Measurements from ENCODE around the gene FREM2. TPM values are rescaled to one million over a fixed set of nuclear protein-coding genes. Genes with fewer than 3 reads are reported as not detected.
A peak's percentile ranks its signal among the peaks of the same experiment; 100 is the strongest.

FREM2 gene
- 4.8 TPM for total RNA-seq (ENCODE audit: insufficient read depth, low replicate concordance)

DNA sequence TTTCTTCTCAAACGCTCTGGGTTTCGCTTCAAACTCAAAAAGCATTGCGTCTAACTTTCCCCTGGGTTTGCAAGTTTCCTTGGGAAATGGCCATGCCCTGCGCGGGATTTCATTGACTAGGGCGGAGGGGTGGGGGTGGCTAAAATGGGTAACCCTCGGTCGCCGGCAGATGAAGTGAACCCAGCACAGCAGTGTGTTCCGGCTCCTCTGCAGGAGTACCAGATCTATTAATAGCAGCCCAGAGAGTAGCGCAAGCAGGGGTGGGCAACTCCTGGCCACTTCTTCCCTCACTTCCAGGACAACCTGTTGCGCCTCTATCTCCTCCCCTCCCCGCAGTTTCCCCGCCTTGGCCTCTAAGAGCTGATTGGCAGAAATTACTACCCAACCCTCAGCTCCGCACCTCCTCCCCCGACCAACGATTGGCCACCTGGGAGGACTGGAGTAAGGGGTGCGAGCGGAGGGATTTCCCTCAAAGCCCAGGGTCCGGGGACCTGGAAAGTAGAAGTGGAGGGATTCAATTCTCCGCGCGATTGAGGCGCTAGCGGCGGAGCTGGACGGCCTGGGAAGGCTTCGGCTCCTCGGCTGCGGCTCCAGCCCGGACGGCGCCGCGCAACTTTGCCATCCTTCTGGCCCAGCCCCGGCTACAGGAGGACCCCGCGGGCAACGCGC, at the start of gene FREM2:
TSS of gene FREM2 (plus strand) at position 501 of the 669 bp plus-strand sequence. CDS start 268 bp downstream, outside the sequence.
- peak; percentile 87 for DNase-seq (ENCODE audit: low spot score)

- DNase-seq (ENCODE audit: low spot score): no peak
Measured at GRCh38 chr13:38637576-38637975, 49.3 kb upstream of the FREM2 start.

DNA sequence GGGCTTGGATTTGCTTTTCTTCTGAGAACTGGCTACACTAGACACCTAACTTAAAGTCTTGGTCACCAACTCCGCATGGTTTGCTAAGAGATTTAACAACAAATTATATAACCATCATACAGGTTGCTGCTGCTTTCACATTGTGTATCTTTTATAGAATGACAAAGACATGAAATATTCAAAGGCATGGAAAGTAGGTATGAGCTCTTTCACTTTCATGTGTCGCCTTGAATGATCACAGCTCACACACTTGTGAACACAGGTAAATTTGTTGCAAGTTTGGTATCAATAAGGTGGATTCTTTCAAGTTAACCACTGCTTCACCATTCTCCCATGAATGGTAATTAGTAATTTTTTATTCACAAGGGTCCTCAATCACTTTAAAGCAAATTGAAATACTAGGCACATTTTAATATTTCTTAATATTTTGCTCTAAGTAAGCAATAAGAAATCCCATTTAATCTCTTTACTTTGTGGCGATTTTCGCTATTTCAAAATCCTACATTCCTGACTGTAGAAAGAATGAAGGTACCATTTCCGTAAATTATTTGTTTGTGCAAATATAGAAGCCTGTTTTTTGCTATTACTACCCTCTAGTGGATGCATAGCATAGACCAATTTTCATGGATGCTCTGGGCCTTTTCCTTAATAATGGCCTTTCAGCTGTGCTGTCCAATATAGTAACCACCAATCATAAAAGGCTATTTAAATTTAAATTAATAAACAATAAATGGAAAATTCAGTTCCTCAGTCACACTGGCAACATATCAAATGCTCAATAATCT, 45.5 kb upstream of the FREM2 start:
- no peak for DNase-seq (ENCODE audit: low spot score)

- no peak for DNase-seq (ENCODE audit: low spot score)
Measured at GRCh38 chr13:38647312-38647711, 39.6 kb upstream of the FREM2 start.

- no peak for DNase-seq (ENCODE audit: low spot score)
Measured at GRCh38 chr13:38648912-38649311, 38.0 kb upstream of the FREM2 start.

DNA sequence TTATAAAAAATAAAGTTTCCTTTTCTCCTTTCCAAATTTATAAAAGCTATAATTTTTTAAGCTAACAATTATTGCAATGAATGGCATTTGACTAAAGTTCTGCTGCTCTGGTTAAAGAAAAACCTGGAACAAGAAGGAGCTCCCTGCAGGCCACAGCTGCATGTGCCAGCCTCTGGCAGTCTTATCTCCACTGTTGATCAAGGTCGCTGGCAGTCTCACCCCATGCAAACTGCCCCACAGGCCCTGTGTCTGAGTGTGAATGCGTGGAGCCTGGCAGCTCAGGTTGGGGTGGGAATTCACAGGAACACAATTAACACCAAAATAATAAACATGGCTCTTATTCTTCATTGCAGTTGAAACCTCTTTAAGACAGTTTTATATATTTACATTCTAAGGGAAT, 30.2 kb upstream of the FREM2 start:
- no peak for DNase-seq (ENCODE audit: low spot score)

DNA sequence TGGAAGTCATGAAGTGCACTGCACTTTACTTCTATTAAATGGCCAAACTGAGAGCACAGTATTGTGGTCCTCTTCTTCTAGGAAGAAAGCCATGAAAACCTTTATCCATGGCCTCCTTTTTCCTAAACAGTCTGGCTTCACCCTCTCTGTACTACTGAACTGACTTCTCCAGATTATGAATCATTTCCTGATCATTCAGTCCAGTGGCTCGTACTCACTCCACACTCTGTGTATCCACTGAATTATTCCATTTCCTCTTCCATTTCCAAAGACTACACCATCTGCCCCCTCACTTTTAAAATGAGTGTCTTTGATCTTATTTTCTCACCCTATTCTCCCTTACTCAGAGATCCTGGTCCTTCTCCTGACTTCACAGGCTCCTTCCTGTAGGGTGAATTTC, 29.7 kb upstream of the FREM2 start:
- no peak for DNase-seq (ENCODE audit: low spot score)

- DNase-seq (ENCODE audit: low spot score): peak; percentile 84
Measured at GRCh38 chr13:38658906-38659305, 28.0 kb upstream of the FREM2 start.

GRCh38 chr13:38661010-38661675, 25.7 kb upstream of the FREM2 start:
- peak; percentile 44 for DNase-seq (ENCODE audit: low spot score)

GRCh38 chr13:38662362-38662761, 24.5 kb upstream of the FREM2 start:
- peak; percentile 93 for DNase-seq (ENCODE audit: low spot score)

GRCh38 chr13:38664906-38665305, 22.0 kb upstream of the FREM2 start:
- peak; percentile 61 for DNase-seq (ENCODE audit: low spot score)

DNA sequence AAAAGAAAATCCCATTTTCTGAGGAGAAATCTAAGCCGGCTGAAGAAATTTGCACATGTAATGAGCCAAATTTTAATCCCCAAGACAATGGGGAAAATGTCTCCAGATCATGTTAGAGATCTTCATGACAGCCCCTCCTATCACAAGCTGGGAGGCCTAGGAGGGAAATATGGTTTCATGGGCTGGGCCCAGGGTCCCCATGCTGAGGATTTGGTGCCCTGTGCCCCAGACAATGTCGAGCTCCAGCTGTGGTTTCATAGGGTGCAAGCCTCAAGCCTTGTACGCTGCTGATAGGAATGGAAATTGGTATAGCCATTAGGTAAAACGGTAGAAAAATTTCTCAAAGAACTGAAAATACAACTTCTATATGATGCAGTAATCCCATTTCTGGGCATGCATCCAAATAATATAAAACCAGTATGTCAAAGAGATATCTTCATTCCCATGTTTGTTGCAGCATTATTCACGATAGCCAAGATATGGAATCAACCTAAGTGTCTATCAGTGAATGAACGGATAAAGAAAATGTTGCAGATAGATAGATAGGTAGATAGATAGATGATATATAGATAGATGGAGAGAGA, 19.3 kb upstream of the FREM2 start:
- DNase-seq (ENCODE audit: low spot score): peak; percentile 61

DNA sequence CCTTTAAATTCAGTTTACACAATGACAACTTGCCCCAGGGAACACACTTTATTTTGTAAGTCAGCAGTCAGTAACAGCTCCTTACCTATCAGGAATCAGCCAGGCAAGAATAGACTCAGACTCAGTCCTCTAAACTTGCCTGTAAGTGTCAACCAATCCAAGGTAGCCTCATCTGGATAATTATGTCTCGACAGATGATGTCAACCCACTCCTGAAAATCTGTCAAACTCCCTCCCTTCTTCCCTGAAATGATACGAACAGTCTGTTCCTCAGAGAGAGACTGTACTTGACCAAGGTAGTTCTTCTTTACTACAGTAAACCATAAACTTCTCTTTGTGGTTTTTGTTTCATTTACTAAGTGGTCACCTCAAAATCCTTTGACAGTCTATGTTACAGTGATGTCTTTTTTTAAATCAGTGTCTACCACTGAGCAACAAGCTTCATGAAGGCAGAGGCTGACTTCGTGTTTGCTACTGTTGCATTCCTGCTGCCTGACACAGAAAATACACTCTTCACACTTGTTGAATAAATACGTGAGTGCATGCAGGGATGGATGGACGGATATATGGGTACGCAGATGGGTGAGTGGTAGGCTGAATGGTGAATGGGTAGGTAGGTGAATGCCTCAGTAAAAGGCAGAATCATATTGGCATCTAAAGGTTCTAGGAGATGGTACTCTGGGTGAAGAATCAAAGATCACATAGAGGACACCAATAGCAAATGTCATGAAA, 17.5 kb upstream of the FREM2 start:
- DNase-seq (ENCODE audit: low spot score): no peak

DNA sequence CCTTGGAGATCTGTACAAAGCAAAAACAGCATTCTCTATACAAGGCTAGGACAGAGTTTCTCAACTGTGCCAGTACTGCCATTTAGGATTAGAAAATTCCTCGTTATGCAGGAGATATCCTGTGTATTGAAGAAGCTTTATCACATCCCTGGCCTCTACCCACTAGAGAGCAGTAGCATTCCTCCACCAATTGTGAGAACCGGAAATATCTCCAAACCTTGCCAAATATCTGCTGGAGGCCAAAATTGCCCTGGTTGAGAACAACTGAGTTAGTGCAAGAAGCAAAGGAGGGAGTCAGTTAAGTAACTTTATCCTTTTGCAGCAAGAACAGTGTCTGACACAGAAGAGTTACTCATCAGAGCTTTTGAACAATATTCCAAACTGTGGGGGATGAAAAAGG, 16.2 kb upstream of the FREM2 start:
- DNase-seq (ENCODE audit: low spot score): peak; percentile 29

- no peak for DNase-seq (ENCODE audit: low spot score)
Measured at GRCh38 chr13:38671980-38672379, 14.9 kb upstream of the FREM2 start.

DNA sequence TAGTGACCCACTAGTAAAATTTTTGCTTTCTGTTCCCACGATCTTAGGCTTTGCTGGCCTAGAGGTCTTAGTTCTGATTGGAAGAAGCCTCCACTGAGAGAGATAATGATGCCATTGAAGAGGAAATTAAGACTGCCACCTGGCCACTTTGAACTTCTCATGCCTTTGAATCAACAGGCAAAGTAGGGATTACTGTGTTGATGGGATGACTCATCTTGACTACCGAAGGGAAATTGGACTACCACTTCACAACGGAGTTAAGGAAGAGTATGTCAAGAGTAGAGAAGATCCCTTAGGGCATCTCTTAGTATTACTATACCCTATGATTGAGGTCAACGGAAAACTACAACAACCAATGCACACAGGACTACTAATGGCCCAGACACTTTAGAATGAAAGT, 12.7 kb upstream of the FREM2 start:
- no peak for DNase-seq (ENCODE audit: low spot score)

DNA sequence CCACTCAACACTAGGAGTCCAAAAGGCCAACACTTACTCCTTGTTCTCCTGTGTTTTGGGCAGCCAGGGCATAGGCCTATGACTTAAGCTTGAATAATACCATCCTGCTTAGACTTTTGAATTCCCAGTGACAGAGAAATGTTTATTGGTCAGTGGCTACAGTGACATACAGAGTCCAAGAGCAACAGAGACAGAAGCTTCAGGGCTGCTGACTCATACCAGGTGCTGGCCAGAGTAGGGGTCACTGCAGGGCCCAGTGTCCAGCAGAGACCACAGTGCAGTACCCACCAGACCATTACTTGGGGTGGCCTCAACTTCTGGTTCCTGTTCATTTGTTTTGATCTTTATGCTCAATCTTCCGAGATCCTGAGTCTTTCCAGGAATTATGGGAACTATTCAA, 6.0 kb upstream of the FREM2 start:
- DNase-seq (ENCODE audit: low spot score): no peak

GRCh38 chr13:38684714-38685113, 2.2 kb upstream of the FREM2 start:
- DNase-seq (ENCODE audit: low spot score): no peak

GRCh38 chr13:38685431-38685830, 1.4 kb upstream of the FREM2 start:
- DNase-seq (ENCODE audit: low spot score): peak; percentile 43

GRCh38 chr13:38685974-38686576, 802 bp upstream of the FREM2 start:
- peak; percentile 84 for DNase-seq (ENCODE audit: low spot score)

All from umbilical cord (tissue), 2 donors.